HG03280 (cell line): Measurements from ENCODE around the gene GPR179.
"Not testable (repeated sequence)": the region's sequence is repeated elsewhere in the genome, so short reads cannot be mapped to it uniquely, and the experiment has no call there.

Experiments
- ATAC-seq: cut with Tn5 transposase; IDR thresholded peaks from one replicate; pipeline ENCODE4 v1.9.1; 2021; ENCODE audit warnings: mild to moderate bottlenecking, moderate library complexity; ENCODE audit not compliant: unreplicated experiment

GPR179 gene

GRCh38 chr17:38324141-38324697, 19.5 kb downstream of the GPR179 start:
- ATAC-seq: no peak

GRCh38 chr17:38322897-38323296, 20.9 kb downstream of the GPR179 start:
- no peak for ATAC-seq

GRCh38 chr17:38322156-38322779, 21.5 kb downstream of the GPR179 start:
- ATAC-seq: no peak

- ATAC-seq: no peak
Observed at GRCh38 chr17:38320482-38320881, 23.3 kb downstream of the GPR179 start.

GRCh38 chr17:38317081-38317480, 26.7 kb downstream of the GPR179 start:
- no peak for ATAC-seq

- ATAC-seq: no peak
Observed at GRCh38 chr17:38315497-38315896, 28.3 kb downstream of the GPR179 start.

GRCh38 chr17:38296834-38297517, 46.8 kb downstream of the GPR179 start, which contains the start of gene MRPL45:
Gene MRPL45, plus strand, starts transcription at chr17:38297168. Its CDS starts 16 bp downstream, at chr17:38297184.
- ATAC-seq: peak; percentile 98

GRCh38 chr17:38295602-38296365, 48.0 kb downstream of the GPR179 start:
- ATAC-seq: not testable (repeated sequence)

GRCh38 chr17:38289760-38290159, 54.0 kb downstream of the GPR179 start:
- not testable (repeated sequence) for ATAC-seq

- ATAC-seq: not testable (repeated sequence)
Observed at GRCh38 chr17:38288217-38288827, 55.4 kb downstream of the GPR179 start.

- ATAC-seq: not testable (repeated sequence)
Observed at GRCh38 chr17:38286501-38287091, 57.2 kb downstream of the GPR179 start.

- not testable (repeated sequence) for ATAC-seq
Observed at GRCh38 chr17:38285994-38286393, 57.8 kb downstream of the GPR179 start.
